Measurements from ENCODE around the gene POMC. TPM values are rescaled to one million over a fixed set of nuclear protein-coding genes. Genes with fewer than 3 reads are reported as not detected.

POMC gene
- total and polyA plus RNA-seq, 2 donors from 2014 or later: 1.5 to 2.1 TPM

- no peaks in the 10 kb centered on the region for H3K27me3 ChIP-seq (ENCODE audit: control insufficient read depth, insufficient read depth, low read length)
- intact Hi-C loops (cut with DNase I): no loop called here
- H3K36me3 ChIP-seq (ENCODE audit: control insufficient read depth in 2 of 3, insufficient read depth in 3 of 3, low read length in 3 of 3): no peaks in the 10 kb centered on the region
- no peak for FAIRE-seq
- H3K9ac ChIP-seq (ENCODE audit: low read length in 3 of 3): no peak overlapping the region
- no peak for TF ChIP-seq CTCF (IDR thresholded peaks at IDR 0.05; ENCODE audit: borderline replicate concordance, extremely low read depth, insufficient read depth)
- DNase-seq: peak in 1 of 5 donors; percentile 23
- no peaks in the 10 kb centered on the region for H3K9me3 ChIP-seq (ENCODE audit: control insufficient read depth in 2 of 3, insufficient read depth in 1 of 3, low read length in 3 of 3)
- no peaks in the 10 kb centered on the region for H3K4me1 ChIP-seq (ENCODE audit: control insufficient read depth in 2 of 3, insufficient read depth in 2 of 3, low read depth in 1 of 3, low read length in 3 of 3)
- no peak overlapping the region for H3K4me3 ChIP-seq (ENCODE audit: low read length in 3 of 3)
- no peak overlapping the region for H3K27ac ChIP-seq (ENCODE audit: low read depth in 2 of 2, low read length in 2 of 2)
These were observed 19.5 kb upstream of the POMC start for GRCh38 chr2:25187729-25188350.

GRCh38 chr2:25184254-25184653 lies 15.9 kb upstream of the POMC start:
- no peaks in the 10 kb centered on the region for H3K4me1 ChIP-seq (ENCODE audit: control insufficient read depth in 2 of 3, insufficient read depth in 2 of 3, low read depth in 1 of 3, low read length in 3 of 3)
- H3K4me3 ChIP-seq (ENCODE audit: low read length in 3 of 3): no peak overlapping the region
- H3K27me3 ChIP-seq (ENCODE audit: control insufficient read depth, insufficient read depth, low read length): no peaks in the 10 kb centered on the region
- intact Hi-C loops (cut with DNase I): no loop called here
- FAIRE-seq: no peak
- no peak overlapping the region for H3K9ac ChIP-seq (ENCODE audit: low read length in 3 of 3)
- TF ChIP-seq CTCF (IDR thresholded peaks at IDR 0.05; ENCODE audit: borderline replicate concordance, extremely low read depth, insufficient read depth): no peak
- H3K27ac ChIP-seq (ENCODE audit: low read depth in 2 of 2, low read length in 2 of 2): no peak overlapping the region
- H3K36me3 ChIP-seq (ENCODE audit: control insufficient read depth in 2 of 3, insufficient read depth in 3 of 3, low read length in 3 of 3): no peaks in the 10 kb centered on the region
- no peak for DNase-seq
- H3K9me3 ChIP-seq (ENCODE audit: control insufficient read depth in 2 of 3, insufficient read depth in 1 of 3, low read length in 3 of 3): peaks cover 0 to 2% (median 0%) of the 10 kb centered on the region in 3 donors

- Histone ChIP-seq H3K4me1 (ENCODE audit: control insufficient read depth in 2 of 3, insufficient read depth in 2 of 3, low read depth in 1 of 3, low read length in 3 of 3) (no peaks in the 10 kb centered on the region), H3K27ac (ENCODE audit: low read depth in 2 of 2, low read length in 2 of 2) (no peak overlapping the region), H3K27me3 (ENCODE audit: control insufficient read depth, insufficient read depth, low read length) (no peaks in the 10 kb centered on the region), H3K36me3 (ENCODE audit: control insufficient read depth in 2 of 3, insufficient read depth in 3 of 3, low read length in 3 of 3) (no peaks in the 10 kb centered on the region), H3K4me3 (ENCODE audit: low read length in 3 of 3) (no peak overlapping the region), H3K9ac (ENCODE audit: low read length in 3 of 3) (no peak overlapping the region), H3K9me3 (ENCODE audit: control insufficient read depth in 2 of 3, insufficient read depth in 1 of 3, low read length in 3 of 3) (peaks cover 0 to 2% (median 0%) of the 10 kb centered on the region in 3 donors)
- TF ChIP-seq CTCF (IDR thresholded peaks at IDR 0.05; ENCODE audit: borderline replicate concordance, extremely low read depth, insufficient read depth): no peak
- DNase-seq (no peak), FAIRE-seq (no peak)
- intact Hi-C loops (cut with DNase I): no loop called here
These were observed 10.6 kb upstream of the POMC start for GRCh38 chr2:25178976-25179375.

DNA sequence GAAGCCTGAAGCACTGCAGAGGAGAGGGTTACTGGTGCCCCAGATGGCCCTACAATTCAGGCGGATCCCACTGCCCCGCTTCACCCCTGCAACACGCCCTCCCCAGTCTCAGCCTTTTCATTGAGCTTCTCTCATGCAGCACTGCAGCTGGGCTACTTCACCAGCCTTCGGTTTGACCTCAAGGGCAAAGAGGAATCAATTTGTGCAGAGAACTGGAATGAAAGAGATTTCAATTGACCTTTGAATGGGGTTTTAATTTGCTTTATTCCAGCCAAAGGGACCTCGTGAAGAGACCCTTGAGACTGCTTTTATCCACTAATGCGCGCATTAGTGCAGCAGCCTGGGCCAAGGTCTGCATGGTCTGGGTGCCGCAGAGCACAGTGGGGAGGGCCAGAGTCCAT lies 8.8 kb upstream of the POMC start:
- peaks cover 0 to 2% (median 0%) of the 10 kb centered on the region in 3 donors for H3K9me3 ChIP-seq (ENCODE audit: control insufficient read depth in 2 of 3, insufficient read depth in 1 of 3, low read length in 3 of 3)
- DNase-seq (no peak), FAIRE-seq (no peak)
- H3K36me3 ChIP-seq (ENCODE audit: control insufficient read depth in 2 of 3, insufficient read depth in 3 of 3, low read length in 3 of 3): no peaks in the 10 kb centered on the region
- TF ChIP-seq CTCF (IDR thresholded peaks at IDR 0.05; ENCODE audit: borderline replicate concordance, extremely low read depth, insufficient read depth): no peak
- intact Hi-C loops (cut with DNase I): no loop called here
- H3K27ac ChIP-seq (ENCODE audit: low read depth in 2 of 2, low read length in 2 of 2): no peak overlapping the region
- no peak overlapping the region for H3K9ac ChIP-seq (ENCODE audit: low read length in 3 of 3)
- no peaks in the 10 kb centered on the region for H3K27me3 ChIP-seq (ENCODE audit: control insufficient read depth, insufficient read depth, low read length)
- H3K4me1 ChIP-seq (ENCODE audit: control insufficient read depth in 2 of 3, insufficient read depth in 2 of 3, low read depth in 1 of 3, low read length in 3 of 3): no peaks in the 10 kb centered on the region
- no peak overlapping the region for H3K4me3 ChIP-seq (ENCODE audit: low read length in 3 of 3)
